ENCODE measurements around the gene GTF2IRD1.
A peak's percentile ranks its signal among the peaks of the same experiment; 100 is the strongest.

Gene GTF2IRD1

GRCh38 chr7:74519395-74519794, 65.7 kb downstream of the GTF2IRD1 start:
- H3K4me3 ChIP-seq (ENCODE audit: low read length) = no peak overlapping the region
- no peak for DNase-seq (ENCODE audit: low read depth)
- TF ChIP-seq CTCF (IDR thresholded peaks at IDR 0.05; ENCODE audit: insufficient read depth, low read depth, low read length, missing control alignments) = no peak

- no peak overlapping the region for H3K4me3 ChIP-seq (ENCODE audit: low read length)
- no peak for TF ChIP-seq CTCF (IDR thresholded peaks at IDR 0.05; ENCODE audit: insufficient read depth, low read depth, low read length, missing control alignments)
- no peak for DNase-seq (ENCODE audit: low read depth)
These were observed 68.1 kb downstream of the GTF2IRD1 start for GRCh38 chr7:74521855-74522254.

DNA sequence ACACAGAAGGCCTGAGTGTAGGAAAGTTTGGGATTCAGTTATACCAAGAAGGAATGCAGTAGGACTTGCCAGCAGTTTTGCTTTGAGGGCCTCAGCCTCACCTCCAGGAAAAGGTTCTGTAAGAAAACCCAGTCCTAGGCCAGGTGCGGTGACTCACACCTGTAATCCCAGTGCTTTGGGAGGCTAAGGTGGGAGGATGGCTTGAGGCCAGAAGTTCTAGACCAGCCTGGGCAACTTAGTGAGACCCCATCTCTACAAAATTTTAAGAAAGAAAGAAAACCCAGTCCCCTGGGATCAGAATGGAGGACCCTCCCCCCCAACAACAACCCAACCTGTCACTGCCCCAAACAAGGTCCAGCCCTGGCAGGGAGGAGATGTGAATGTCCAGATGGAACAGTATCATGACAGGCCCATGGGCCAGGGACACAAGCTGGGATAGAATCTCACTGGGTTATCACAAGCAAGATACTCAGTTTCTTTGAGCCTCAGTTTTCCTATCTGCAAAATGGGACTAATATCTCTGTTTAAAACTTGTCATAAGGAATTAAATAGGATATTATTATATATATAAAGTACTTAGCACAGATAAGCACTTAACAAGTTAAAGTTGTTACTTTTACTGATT, 68.7 kb downstream of the GTF2IRD1 start:
- TF ChIP-seq CTCF (IDR thresholded peaks at IDR 0.05; ENCODE audit: insufficient read depth, low read depth, low read length, missing control alignments) = no peak
- H3K4me3 ChIP-seq (ENCODE audit: low read length) = no peak overlapping the region
- DNase-seq (ENCODE audit: low read depth) = peak; percentile 27

DNA sequence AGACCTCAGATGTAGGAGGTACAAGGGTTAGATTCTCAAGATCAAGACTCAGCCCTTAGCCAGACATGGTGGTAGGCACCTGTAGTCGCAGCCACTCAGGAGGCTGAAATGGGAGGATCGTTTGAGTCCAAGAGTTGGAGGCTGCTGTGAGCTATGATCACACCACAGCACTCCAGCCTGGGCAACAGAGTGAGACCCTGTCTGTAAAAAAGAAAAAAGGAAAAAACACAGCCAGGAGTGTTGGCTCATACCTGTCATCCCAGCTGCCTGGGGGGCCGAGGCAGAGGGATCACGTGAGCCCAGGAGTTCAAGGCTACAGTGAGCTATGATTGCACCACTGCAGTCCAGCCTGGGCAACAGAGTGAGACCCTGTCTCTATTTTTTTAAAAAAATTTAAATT, 69.3 kb downstream of the GTF2IRD1 start:
- no peak for DNase-seq (ENCODE audit: low read depth)
- TF ChIP-seq CTCF (IDR thresholded peaks at IDR 0.05; ENCODE audit: insufficient read depth, low read depth, low read length, missing control alignments) = no peak

DNA sequence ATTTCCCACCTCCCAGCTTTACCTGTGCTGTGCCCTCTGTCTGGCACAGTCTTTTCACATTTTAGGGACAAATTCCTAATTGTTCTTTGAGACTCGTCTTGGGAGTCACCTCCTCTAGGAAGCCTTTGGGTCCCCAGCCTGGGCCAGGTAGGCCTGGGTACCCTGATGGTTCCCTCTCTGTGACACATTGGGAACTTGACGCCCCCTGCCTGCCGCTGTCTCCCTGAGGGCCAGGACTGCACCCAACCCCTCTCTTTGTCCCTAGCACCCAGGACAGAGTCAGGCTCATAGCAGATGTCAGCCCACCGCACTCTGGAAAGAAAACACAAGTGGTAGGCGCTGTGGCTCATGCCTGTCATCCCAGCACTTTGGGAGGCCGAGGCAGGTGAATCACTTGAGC, 71.4 kb downstream of the GTF2IRD1 start:
- no peak for TF ChIP-seq CTCF (IDR thresholded peaks at IDR 0.05; ENCODE audit: insufficient read depth, low read depth, low read length, missing control alignments)
- DNase-seq (ENCODE audit: low read depth) = no peak
- H3K4me3 ChIP-seq (ENCODE audit: low read length) = no peak overlapping the region

More for the DNA sequence above, 69.3 kb downstream of the GTF2IRD1 start:
- H3K4me3 ChIP-seq (ENCODE audit: low read length) = no peak overlapping the region

DNA sequence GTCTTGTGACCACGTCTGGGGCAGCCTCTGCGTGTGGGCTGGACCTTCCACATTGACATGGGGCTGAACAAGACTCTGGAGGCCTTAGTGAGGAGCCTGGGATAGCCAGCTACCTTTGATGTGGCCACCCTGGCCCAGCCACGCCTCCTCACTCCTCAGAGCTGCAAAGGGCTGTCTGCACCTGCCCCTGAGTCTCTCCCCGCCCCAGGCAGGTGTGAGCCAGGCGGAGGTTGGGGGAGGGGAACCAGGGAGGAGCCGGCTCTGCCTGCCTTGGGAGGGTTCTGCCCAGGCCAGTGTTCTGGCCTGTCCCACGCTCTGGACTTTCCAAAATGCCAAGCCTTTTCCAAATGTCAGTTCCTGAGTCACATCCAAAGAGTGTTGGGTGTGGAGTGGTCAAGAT, 72.2 kb downstream of the GTF2IRD1 start:
- no peak for TF ChIP-seq CTCF (IDR thresholded peaks at IDR 0.05; ENCODE audit: insufficient read depth, low read depth, low read length, missing control alignments)
- peak; percentile 89 for DNase-seq (ENCODE audit: low read depth)
- no peak overlapping the region for H3K4me3 ChIP-seq (ENCODE audit: low read length)

GRCh38 chr7:74526780-74527179, 73.1 kb downstream of the GTF2IRD1 start:
- no peak for TF ChIP-seq CTCF (IDR thresholded peaks at IDR 0.05; ENCODE audit: insufficient read depth, low read depth, low read length, missing control alignments)
- no peak overlapping the region for H3K4me3 ChIP-seq (ENCODE audit: low read length)
- no peak for DNase-seq (ENCODE audit: low read depth)

Data from epithelial cell of esophagus (primary cell).